Spleen (tissue), 7 donors: ENCODE measurements around the gene R3HDM1.

Source experiments
- CTCF ChIP-seq, 11 experiments: fragments of 200-600 bp in 7 of 11; fragments of 450-650 bp in 4 of 11; sonication (generic) in 4 of 11; IDR thresholded peaks in 8 of 11; conservative IDR thresholded peaks in 3 of 11; 1 replicate in 7 of 11; 2 replicates in 4 of 11; pipeline versions ENCODE4 v1.4.0 to v1.8.0; 2016 to 2021; ENCODE audit warnings: antibody characterized with exemption in 11 of 11, inconsistent platforms in 4 of 11, mild to moderate bottlenecking in 1 of 11
- POLR2AphosphoS5 ChIP-seq, 3 donors: sonication (generic); formaldehyde crosslinking; IDR thresholded peaks; one replicate each; pipeline ENCODE4 v1.5.1; 2017; ENCODE audit warnings: antibody characterized with exemption in 3 of 3
- donor health status: DM: no; HTN: no; CAD: no; lungs with moderate emphysema.
- donor health status: DM: no; HTN: no; CAD: no.
- donor health status: DM: no; HTN: no; CAD: no.

- TF ChIP-seq CTCF (IDR thresholded peaks at IDR 0.05 in 8 of 11, conservative IDR thresholded peaks at IDR 0.05 in 3 of 11) (no peak), POLR2AphosphoS5 (IDR thresholded peaks at IDR 0.05) (no peak)
Measured at GRCh38 chr2:135657806-135658582, 126.7 kb downstream of the R3HDM1 start.
